Hepatocyte (in vitro differentiated cells): ENCODE results near the gene TRRAP. TPM values are rescaled to one million over a fixed set of nuclear protein-coding genes. Genes with fewer than 3 reads are reported as not detected.
A peak's percentile ranks its signal among the peaks of the same experiment; 100 is the strongest.

Experiments
- DNase-seq: peaks from one replicate; pipeline ENCODE4 v3.0.0-alpha.2; 2016; ENCODE audit warnings: low spot score
- H2AFZ ChIP-seq: fragments of 200-600 bp; sonication (generic); 2 replicates; pipeline ENCODE4 v1.6.0; 2016; ENCODE audit warnings: antibody characterized with exemption, mild to moderate bottlenecking
- H3K27ac ChIP-seq: fragments of 200-600 bp; sonication (generic); 2 replicates; pipeline ENCODE4 v1.5.1; 2016; ENCODE audit warnings: mild to moderate bottlenecking
- H3K27me3 ChIP-seq: fragments of 200-600 bp; sonication (generic); 2 replicates; pipeline ENCODE4 v1.6.1; 2016
- H3K36me3 ChIP-seq: fragments of 200-600 bp; sonication (generic); replicated peaks from 2 replicates; pipeline ENCODE4 v1.5.1; 2016; ENCODE audit warnings: low read depth; ENCODE audit not compliant: insufficient read depth
- H3K4me1 ChIP-seq: fragments of 200-600 bp; sonication (generic); 2 replicates; pipeline ENCODE4 v1.5.1; 2016; ENCODE audit warnings: mild to moderate bottlenecking, moderate library complexity; ENCODE audit not compliant: insufficient read depth
- H3K4me2 ChIP-seq: fragments of 200-600 bp; sonication (generic); 2 replicates; pipeline ENCODE4 v1.6.0; 2016
- H3K4me3 ChIP-seq: fragments of 200-600 bp; sonication (generic); 2 replicates; pipeline ENCODE4 v1.5.1; 2016; ENCODE audit warnings: mild to moderate bottlenecking
- H3K79me2 ChIP-seq: fragments of 200-600 bp; sonication (generic); 2 replicates; pipeline ENCODE4 v1.6.0; 2017; ENCODE audit warnings: mild to moderate bottlenecking
- H3K9me2 ChIP-seq: fragments of 200-600 bp; sonication (generic); replicated peaks from 2 replicates; pipeline ENCODE4 v1.6.0; 2017; ENCODE audit warnings: mild to moderate bottlenecking; ENCODE audit not compliant: insufficient read depth
- H3K9me3 ChIP-seq: fragments of 200-600 bp; sonication (generic); 2 replicates; pipeline ENCODE4 v1.5.1; 2016; ENCODE audit warnings: low read depth, mild to moderate bottlenecking
- H4K20me1 ChIP-seq: fragments of 200-600 bp; sonication (generic); 2 replicates; pipeline ENCODE4 v1.6.0; 2016; ENCODE audit warnings: mild to moderate bottlenecking; ENCODE audit not compliant: insufficient read depth, poor library complexity, severe bottlenecking
- EZH2 ChIP-seq: fragments of 200-600 bp; sonication (generic); IDR thresholded peaks from 2 replicates; pipeline ENCODE4 v1.6.1; 2016; ENCODE audit warnings: antibody characterized with exemption, mild to moderate bottlenecking, borderline replicate concordance
- EZH2phosphoT487 ChIP-seq: fragments of 200-600 bp; sonication (generic); IDR thresholded peaks from one replicate; pipeline ENCODE4 v1.6.1; 2018; ENCODE audit warnings: antibody characterized with exemption, mild to moderate bottlenecking, low read depth, moderate library complexity; ENCODE audit not compliant: unreplicated experiment, severe bottlenecking
- WGBS: methylation state at CpG from one replicate; pipeline ENCODE4 v1.1.6; 2016; ENCODE audit warnings: low lambda C conversion rate; ENCODE audit errors: missing lambda C conversion rate; 5-methylcytosine and 5-hydroxymethylcytosine counted together
- polyA plus RNA-seq: library from polyadenylated mRNA; unstranded; fragments of >200 nt; fragmentation: Nextera tagmentation; extraction: Ambion mirVana; gene quantifications from 2 replicates; pipeline ENCODE4 v1.2.1, GENCODE V29; 2016
- total RNA-seq: library from RNA; depleted of rRNA; stranded (reverse); fragments of >200 nt; gene quantifications from 2 replicates; pipeline ENCODE4 v1.2.3, GENCODE V29; 2014
- TF ChIP-seq, protein P1 (sequence below): fragments of 200-600 bp; sonication (generic); IDR thresholded peaks from 2 replicates; pipeline ENCODE4 v1.5.1; 2016; ENCODE audit warnings: antibody characterized with exemption, mild to moderate bottlenecking; ENCODE audit not compliant: poor library complexity

TRRAP gene
- total and polyA plus RNA-seq, 2 experiments from 2014 or later, result 6.1 to 25.1 TPM

DNA sequence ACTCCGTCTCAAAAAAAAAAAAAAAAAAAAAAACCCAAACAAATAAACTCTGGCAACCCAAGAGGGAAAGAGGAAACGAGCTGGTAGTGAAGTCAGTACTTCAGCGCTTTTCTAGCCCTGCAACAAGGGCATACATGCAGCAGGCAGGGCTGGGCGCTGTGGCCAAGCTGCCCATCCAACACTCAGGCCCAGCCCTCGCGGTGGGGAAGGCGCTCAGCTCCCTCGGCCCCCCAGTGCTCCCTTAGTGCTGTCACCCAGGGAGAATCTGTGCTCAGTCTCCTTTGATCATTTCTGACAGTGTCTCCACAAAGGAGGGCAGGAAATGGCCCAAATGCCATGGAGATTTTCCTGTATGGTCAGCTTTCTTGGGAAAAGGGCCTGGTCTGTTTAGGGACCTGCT lies 168.4 kb downstream of the TRRAP start:
- no peak for DNase-seq
- Histone ChIP-seq H3K79me2 (no peaks in the 10 kb centered on the region), H3K27me3 (no peaks in the 10 kb centered on the region), H3K4me1 (peaks cover 3% of the 10 kb centered on the region), H3K9me2 (no peaks in the 10 kb centered on the region), H3K36me3 (no peaks in the 10 kb centered on the region), H3K4me3 (no peak overlapping the region), H4K20me1 (no peaks in the 10 kb centered on the region), H2AFZ (no peak overlapping the region), H3K9me3 (no peaks in the 10 kb centered on the region), H3K27ac (no peak overlapping the region), H3K4me2 (no peak overlapping the region)
- WGBS, result 96% methylated on average over 8 of the region's 8 CpGs
- TF ChIP-seq EZH2 (no peak), EZH2phosphoT487 (no peak)
- TF ChIP-seq, protein P1, sequence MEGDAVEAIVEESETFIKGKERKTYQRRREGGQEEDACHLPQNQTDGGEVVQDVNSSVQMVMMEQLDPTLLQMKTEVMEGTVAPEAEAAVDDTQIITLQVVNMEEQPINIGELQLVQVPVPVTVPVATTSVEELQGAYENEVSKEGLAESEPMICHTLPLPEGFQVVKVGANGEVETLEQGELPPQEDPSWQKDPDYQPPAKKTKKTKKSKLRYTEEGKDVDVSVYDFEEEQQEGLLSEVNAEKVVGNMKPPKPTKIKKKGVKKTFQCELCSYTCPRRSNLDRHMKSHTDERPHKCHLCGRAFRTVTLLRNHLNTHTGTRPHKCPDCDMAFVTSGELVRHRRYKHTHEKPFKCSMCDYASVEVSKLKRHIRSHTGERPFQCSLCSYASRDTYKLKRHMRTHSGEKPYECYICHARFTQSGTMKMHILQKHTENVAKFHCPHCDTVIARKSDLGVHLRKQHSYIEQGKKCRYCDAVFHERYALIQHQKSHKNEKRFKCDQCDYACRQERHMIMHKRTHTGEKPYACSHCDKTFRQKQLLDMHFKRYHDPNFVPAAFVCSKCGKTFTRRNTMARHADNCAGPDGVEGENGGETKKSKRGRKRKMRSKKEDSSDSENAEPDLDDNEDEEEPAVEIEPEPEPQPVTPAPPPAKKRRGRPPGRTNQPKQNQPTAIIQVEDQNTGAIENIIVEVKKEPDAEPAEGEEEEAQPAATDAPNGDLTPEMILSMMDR, result no peak

DNA sequence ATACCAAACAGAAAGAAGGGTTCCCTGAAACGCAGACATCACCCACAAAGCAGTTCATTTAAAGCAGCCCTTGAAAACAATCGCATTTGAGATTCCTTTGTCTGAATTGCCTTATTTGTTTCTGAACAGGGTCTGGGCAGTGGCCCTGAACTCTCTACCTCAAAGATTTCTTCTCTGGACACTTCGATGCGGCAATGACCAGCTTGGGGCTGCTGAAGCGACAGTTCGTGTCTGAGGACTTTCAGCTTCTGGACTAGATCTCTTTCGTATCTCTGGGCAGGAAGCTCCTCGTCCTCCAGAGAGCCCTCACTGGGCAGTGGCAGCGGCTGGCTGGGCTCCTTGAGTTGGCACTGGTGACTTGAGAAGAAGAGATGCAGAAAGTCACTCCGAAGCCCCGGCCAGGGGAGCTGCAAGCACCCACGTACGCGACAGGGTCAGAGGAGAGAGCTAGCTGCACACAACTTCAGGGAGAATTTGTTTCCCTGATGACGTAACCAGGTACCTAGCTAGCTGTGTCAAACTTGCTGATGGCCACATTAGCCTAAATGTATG lies 169.3 kb downstream of the TRRAP start:
- no peak overlapping the region for H2AFZ ChIP-seq
- no peaks in the 10 kb centered on the region for H3K36me3 ChIP-seq
- H3K27me3 ChIP-seq, result no peaks in the 10 kb centered on the region
- H3K4me2 ChIP-seq, result no peak overlapping the region
- no peaks in the 10 kb centered on the region for H3K9me3 ChIP-seq
- H4K20me1 ChIP-seq, result no peaks in the 10 kb centered on the region
- TF ChIP-seq, protein P1, result no peak
- TF ChIP-seq EZH2phosphoT487 (no peak), EZH2 (no peak)
- WGBS, result 96% methylated on average over 15 of the region's 15 CpGs
- H3K27ac ChIP-seq, result no peak overlapping the region
- H3K9me2 ChIP-seq, result no peaks in the 10 kb centered on the region
- H3K4me3 ChIP-seq, result no peak overlapping the region
- no peaks in the 10 kb centered on the region for H3K4me1 ChIP-seq
- H3K79me2 ChIP-seq, result no peaks in the 10 kb centered on the region
- DNase-seq, result no peak

DNA sequence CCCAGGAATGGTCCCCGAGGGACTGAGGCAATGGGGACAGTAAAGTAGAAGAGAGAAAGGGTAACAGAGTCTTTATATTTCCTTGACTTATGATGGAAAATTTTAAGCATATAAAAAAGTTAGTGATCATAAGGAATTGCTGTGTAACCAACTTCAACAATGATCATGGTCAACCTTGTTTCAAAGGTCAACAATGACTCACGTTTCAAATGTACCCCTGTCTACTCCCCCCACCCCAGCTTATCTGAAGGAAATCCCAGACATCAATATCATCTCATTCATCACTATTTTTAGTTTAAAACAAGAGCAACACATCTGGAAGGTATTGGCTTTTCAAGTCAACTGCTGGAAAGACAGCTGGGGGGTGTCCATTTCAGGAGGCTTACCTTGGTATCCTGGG lies 172.6 kb downstream of the TRRAP start:
- WGBS, result 49% methylated on average over 2 of the region's 2 CpGs

More for the DNA sequence above, 172.6 kb downstream of the TRRAP start:
- H3K9me2 ChIP-seq, result no peaks in the 10 kb centered on the region
- H2AFZ ChIP-seq, result no peak overlapping the region
- no peaks in the 10 kb centered on the region for H3K79me2 ChIP-seq
- H3K9me3 ChIP-seq, result no peaks in the 10 kb centered on the region
- H3K27me3 ChIP-seq, result no peaks in the 10 kb centered on the region
- no peaks in the 10 kb centered on the region for H4K20me1 ChIP-seq
- peak overlapping the region; percentile 46 for H3K27ac ChIP-seq
- DNase-seq, result no peak
- H3K4me1 ChIP-seq, result no peaks in the 10 kb centered on the region
- TF ChIP-seq EZH2phosphoT487, result no peak
- no peak for TF ChIP-seq EZH2
- TF ChIP-seq, protein P1, result no peak
- H3K4me2 ChIP-seq, result no peak overlapping the region
- H3K36me3 ChIP-seq, result no peaks in the 10 kb centered on the region
- H3K4me3 ChIP-seq, result no peak overlapping the region
